Stimulated activated naive CD8-positive, alpha-beta T cell treated with anti-CD3 and anti-CD28 coated beads, Interleukin-15, Interleukin-2, amounts not matched to agents 100 ng/mL and 50 ng/mL, for 24 hours (primary cell): ENCODE results near the gene EMID1.

Source experiments
- H3K27ac Mint-ChIP-seq: one replicate; pipeline ENCODE4 v1.8.0; 2021; ENCODE audit warnings: mild to moderate bottlenecking, mixed read lengths
- H3K27me3 Mint-ChIP-seq: one replicate; pipeline ENCODE4 v1.8.0; 2021; ENCODE audit warnings: mixed read lengths
- H3K36me3 Mint-ChIP-seq: one replicate; pipeline ENCODE4 v1.8.0; 2021; ENCODE audit warnings: low read depth, mixed read lengths
- H3K4me1 Mint-ChIP-seq: one replicate; pipeline ENCODE4 v1.8.0; 2021; ENCODE audit warnings: low read depth, mixed read lengths
- H3K4me3 Mint-ChIP-seq: one replicate; pipeline ENCODE4 v1.8.0; 2021; ENCODE audit warnings: mild to moderate bottlenecking, mixed read lengths
- H3K9me3 Mint-ChIP-seq: one replicate; pipeline ENCODE4 v1.8.0; 2021; ENCODE audit warnings: mixed read lengths

The EMID1 gene

DNA sequence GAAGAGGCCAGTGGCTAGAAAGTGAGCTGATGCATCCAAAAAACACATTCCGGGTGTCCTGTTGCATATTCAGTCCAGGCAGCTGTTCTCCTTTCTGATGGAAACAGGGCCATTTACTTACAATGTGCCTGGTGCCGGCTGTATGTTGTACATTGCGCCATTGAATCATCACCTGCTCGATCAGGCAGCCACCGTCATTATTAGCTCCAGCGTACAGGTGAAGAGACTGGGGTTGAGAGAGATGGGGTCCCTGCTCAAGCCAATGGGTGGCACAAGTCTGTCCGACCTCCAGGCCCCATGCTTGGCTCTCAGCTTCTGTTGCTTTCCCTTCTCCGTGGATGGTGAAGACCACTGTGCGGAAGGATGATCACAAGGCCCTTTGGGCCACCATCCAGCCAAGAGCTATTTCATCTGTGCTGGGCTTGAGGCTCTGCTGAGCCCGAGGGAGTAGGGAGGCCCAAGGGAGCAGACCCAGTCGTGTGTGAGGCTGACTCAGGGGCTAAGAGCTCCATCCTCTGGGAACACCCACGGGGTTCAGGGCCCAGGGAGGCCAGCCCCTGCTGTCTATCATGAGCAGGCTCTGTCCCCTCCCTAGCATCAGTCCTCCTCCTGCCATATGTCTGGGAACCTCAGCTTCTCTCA lies 20.7 kb upstream of the EMID1 start:
- Mint-ChIP-seq H3K27ac (no peak overlapping the region), H3K4me1 (no peaks in the 10 kb centered on the region), H3K4me3 (no peak overlapping the region), H3K9me3 (no peaks in the 10 kb centered on the region), H3K27me3 (peaks cover 20% of the 10 kb centered on the region), H3K36me3 (no peaks in the 10 kb centered on the region)

DNA sequence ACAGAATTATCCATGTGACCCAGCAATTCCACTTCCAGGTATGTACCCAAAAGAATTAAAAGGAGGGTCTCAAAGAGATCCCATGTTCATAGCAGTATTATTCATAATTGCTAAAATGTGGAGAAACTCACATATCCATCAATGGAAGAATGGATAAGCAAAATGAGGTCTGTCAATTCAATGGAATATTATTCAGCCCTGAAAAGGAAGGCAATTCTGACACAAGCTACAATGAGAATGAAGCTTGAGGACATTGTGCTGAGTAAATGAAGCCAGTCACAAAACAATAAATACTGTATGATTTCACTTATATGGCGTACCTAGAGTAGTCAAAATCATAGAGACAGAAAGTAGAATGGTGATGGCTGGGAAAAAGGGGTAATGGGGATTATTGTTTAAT lies 19.4 kb upstream of the EMID1 start:
- Mint-ChIP-seq H3K9me3 (no peaks in the 10 kb centered on the region), H3K27me3 (peaks cover 12% of the 10 kb centered on the region), H3K36me3 (no peaks in the 10 kb centered on the region), H3K4me1 (no peaks in the 10 kb centered on the region), H3K27ac (no peak overlapping the region), H3K4me3 (no peak overlapping the region)

- Mint-ChIP-seq H3K36me3 (no peaks in the 10 kb centered on the region), H3K27me3 (peaks cover 12% of the 10 kb centered on the region), H3K27ac (no peak overlapping the region), H3K4me3 (no peak overlapping the region), H3K4me1 (no peaks in the 10 kb centered on the region), H3K9me3 (no peaks in the 10 kb centered on the region)
Observed at GRCh38 chr22:29187831-29188230, 17.9 kb upstream of the EMID1 start.

- H3K4me1 Mint-ChIP-seq = no peaks in the 10 kb centered on the region
- H3K36me3 Mint-ChIP-seq = no peaks in the 10 kb centered on the region
- H3K9me3 Mint-ChIP-seq = no peaks in the 10 kb centered on the region
- no peak overlapping the region for H3K27ac Mint-ChIP-seq
- peaks cover 15% of the 10 kb centered on the region for H3K27me3 Mint-ChIP-seq
- no peak overlapping the region for H3K4me3 Mint-ChIP-seq
Observed at GRCh38 chr22:29190051-29190450, 15.6 kb upstream of the EMID1 start.

DNA sequence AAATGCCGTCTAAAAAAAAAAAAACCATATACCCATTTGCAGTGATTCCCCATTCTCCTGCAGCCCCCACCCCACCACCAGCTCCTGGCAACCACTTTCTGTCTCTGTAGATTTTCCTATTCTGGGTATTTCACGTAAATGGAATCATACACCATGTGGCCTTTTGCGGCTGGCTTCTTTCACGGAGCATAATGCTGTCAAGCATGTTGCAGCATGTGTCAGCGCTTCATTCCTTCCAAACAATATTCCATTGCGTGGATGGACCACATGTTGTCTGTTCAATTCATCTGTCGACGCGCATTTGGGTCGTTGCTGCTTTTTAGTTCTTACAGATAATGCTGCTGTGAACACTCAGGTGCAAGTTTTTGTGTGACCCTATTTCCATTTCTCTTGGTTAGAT lies 14.8 kb upstream of the EMID1 start:
- Mint-ChIP-seq H3K4me1 (no peaks in the 10 kb centered on the region), H3K36me3 (no peaks in the 10 kb centered on the region), H3K27me3 (peaks cover 16% of the 10 kb centered on the region), H3K27ac (no peak overlapping the region), H3K9me3 (no peaks in the 10 kb centered on the region), H3K4me3 (no peak overlapping the region)

DNA sequence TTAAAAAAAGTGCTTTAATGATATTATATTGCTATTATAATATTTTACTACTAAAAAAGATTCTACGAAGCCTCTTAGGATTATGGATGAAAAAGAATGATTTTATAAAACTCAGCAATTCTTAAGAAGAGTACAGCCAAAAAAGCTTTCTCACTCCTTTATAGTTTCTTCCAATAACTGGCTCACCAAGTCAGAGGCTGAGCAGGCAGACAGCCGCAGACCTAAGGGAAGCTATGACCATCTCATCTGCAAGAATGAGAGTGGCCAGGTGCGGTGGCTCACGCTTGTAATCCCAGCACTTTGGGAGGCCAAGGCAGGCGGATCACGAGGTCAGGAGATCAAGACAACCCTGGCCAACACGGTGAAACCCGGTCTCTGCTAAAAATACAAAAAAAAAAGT lies 12.7 kb upstream of the EMID1 start:
- no peaks in the 10 kb centered on the region for H3K36me3 Mint-ChIP-seq

DNA sequence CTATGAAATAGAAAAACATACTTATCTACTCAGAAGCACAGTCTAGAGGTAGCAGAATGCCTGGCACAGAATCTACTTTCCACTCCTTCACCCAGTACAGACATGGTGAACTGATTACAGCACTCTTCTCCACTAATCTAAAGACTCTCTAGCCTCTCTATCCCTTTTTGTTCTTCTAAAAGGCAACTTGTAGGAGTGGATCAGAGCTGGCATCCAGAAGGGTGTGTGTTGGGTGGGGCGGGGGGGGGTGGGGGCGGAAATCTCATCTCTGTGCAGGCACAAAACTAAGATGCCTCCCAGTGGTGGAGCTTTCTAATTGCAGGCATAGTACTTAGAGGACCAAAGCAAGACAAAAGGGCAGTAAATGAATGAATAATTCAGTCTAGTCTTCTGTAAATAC lies 11.5 kb upstream of the EMID1 start:
- H3K4me1 Mint-ChIP-seq = no peaks in the 10 kb centered on the region
- peaks cover 22% of the 10 kb centered on the region for H3K27me3 Mint-ChIP-seq
- no peaks in the 10 kb centered on the region for H3K36me3 Mint-ChIP-seq
- no peaks in the 10 kb centered on the region for H3K9me3 Mint-ChIP-seq
- no peak overlapping the region for H3K4me3 Mint-ChIP-seq
- H3K27ac Mint-ChIP-seq = no peak overlapping the region

More for the DNA sequence above, 12.7 kb upstream of the EMID1 start:
- Mint-ChIP-seq H3K27ac (no peak overlapping the region), H3K27me3 (peaks cover 27% of the 10 kb centered on the region), H3K9me3 (no peaks in the 10 kb centered on the region), H3K4me3 (no peak overlapping the region), H3K4me1 (no peaks in the 10 kb centered on the region)

GRCh38 chr22:29195118-29195963 lies 10.4 kb upstream of the EMID1 start:
- Mint-ChIP-seq H3K36me3 (no peaks in the 10 kb centered on the region), H3K4me1 (no peaks in the 10 kb centered on the region), H3K27me3 (peaks cover 24% of the 10 kb centered on the region), H3K4me3 (no peak overlapping the region), H3K9me3 (no peaks in the 10 kb centered on the region), H3K27ac (no peak overlapping the region)

GRCh38 chr22:29195964-29196666 lies 9.6 kb upstream of the EMID1 start:
- H3K9me3 Mint-ChIP-seq = no peaks in the 10 kb centered on the region
- H3K27me3 Mint-ChIP-seq = peaks cover 30% of the 10 kb centered on the region
- no peak overlapping the region for H3K27ac Mint-ChIP-seq
- no peaks in the 10 kb centered on the region for H3K4me1 Mint-ChIP-seq
- no peaks in the 10 kb centered on the region for H3K36me3 Mint-ChIP-seq
- H3K4me3 Mint-ChIP-seq = no peak overlapping the region

GRCh38 chr22:29197096-29197495 lies 8.6 kb upstream of the EMID1 start:
- Mint-ChIP-seq H3K4me1 (peaks cover 9% of the 10 kb centered on the region), H3K27me3 (peaks cover 40% of the 10 kb centered on the region), H3K36me3 (no peaks in the 10 kb centered on the region), H3K27ac (no peak overlapping the region), H3K9me3 (no peaks in the 10 kb centered on the region), H3K4me3 (no peak overlapping the region)

DNA sequence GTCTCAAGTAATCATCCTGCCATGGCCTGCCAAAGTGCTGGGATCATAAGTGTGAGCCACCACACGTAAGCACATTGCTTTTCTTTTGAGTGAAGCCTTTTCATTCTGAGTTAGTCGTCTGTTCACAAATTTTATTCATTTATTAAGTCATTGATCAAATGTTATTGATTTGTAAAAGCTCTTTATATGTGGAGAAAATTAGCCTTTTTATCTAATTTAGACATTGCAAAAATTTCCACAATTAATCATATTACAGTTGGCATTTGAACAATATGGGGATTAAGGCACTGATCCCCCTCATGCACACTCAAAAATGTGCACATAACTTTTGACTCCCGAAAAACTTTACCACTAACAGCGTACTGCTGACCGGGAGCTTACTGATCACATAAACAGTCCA lies 7.5 kb upstream of the EMID1 start:
- H3K4me3 Mint-ChIP-seq = no peak overlapping the region
- no peaks in the 10 kb centered on the region for H3K36me3 Mint-ChIP-seq
- H3K27me3 Mint-ChIP-seq = peaks cover 43% of the 10 kb centered on the region
- no peak overlapping the region for H3K27ac Mint-ChIP-seq
- no peaks in the 10 kb centered on the region for H3K9me3 Mint-ChIP-seq
- H3K4me1 Mint-ChIP-seq = peaks cover 20% of the 10 kb centered on the region

DNA sequence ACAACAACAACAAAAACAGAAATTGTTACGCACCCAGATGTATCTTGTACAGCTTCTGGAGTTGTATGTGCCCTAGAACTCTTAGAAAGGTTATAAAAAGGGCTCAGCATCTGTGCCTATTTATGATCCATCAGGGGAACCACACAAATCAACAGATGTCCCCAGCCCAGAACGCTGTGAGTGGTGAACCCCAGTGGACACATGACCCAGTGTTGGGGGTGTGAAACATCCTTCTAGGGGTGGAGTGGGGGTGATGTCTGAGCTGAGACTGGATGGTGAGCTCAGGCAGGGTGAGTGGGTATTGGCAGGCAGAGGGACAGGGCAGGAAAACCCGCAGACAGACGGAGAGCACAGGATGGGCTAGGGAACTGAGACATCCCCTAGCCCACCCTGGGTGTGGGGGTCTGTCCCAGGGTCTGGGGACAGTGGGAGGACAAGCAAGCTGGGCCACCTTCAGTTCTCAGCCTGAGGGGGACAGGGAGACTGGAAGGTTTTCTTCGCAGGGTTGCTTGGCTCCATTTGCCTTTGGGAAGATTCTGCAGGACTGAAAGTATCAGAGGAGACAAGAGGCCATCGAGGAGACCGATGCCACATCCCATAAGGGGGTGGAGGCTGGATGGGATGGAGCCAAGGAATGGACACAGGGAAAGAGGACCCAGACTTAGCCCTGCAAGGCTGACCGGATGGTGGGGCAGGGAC lies 5.8 kb upstream of the EMID1 start:
- Mint-ChIP-seq H3K36me3 (no peaks in the 10 kb centered on the region), H3K27ac (no peak overlapping the region), H3K27me3 (peaks cover 53% of the 10 kb centered on the region), H3K4me1 (peaks cover 30% of the 10 kb centered on the region), H3K9me3 (no peaks in the 10 kb centered on the region), H3K4me3 (no peak overlapping the region)

- Mint-ChIP-seq H3K4me3 (no peak overlapping the region), H3K4me1 (peaks cover 36% of the 10 kb centered on the region), H3K9me3 (no peaks in the 10 kb centered on the region), H3K27me3 (peaks cover 57% of the 10 kb centered on the region), H3K27ac (no peak overlapping the region), H3K36me3 (no peaks in the 10 kb centered on the region)
Observed at GRCh38 chr22:29200901-29201300, 4.8 kb upstream of the EMID1 start.

GRCh38 chr22:29201782-29202181 lies 3.9 kb upstream of the EMID1 start:
- H3K4me3 Mint-ChIP-seq = no peak overlapping the region
- no peaks in the 10 kb centered on the region for H3K36me3 Mint-ChIP-seq
- peaks cover 58% of the 10 kb centered on the region for H3K27me3 Mint-ChIP-seq
- peak overlapping the region; percentile 21 for H3K27ac Mint-ChIP-seq
- no peaks in the 10 kb centered on the region for H3K9me3 Mint-ChIP-seq
- H3K4me1 Mint-ChIP-seq = peaks cover 42% of the 10 kb centered on the region
